DOHH2 (cell line): Measurements from ENCODE around the gene HYAL1.
"Not testable (repeated sequence)": the region's sequence is repeated elsewhere in the genome, so short reads cannot be mapped to it uniquely, and the experiment has no call there.

Source experiments
- H3F3A ChIP-seq: fragments of 200-600 bp; sonication (generic), shearing (Covaris generic); 2 replicates; pipeline ENCODE4 v1.6.0; 2016; ENCODE audit warnings: antibody characterized with exemption, mild to moderate bottlenecking; ENCODE audit not compliant: control insufficient read depth, insufficient read depth
- H3K27ac ChIP-seq: fragments of 200-600 bp; sonication (generic); 2 replicates; pipeline ENCODE4 v1.5.1; 2014; ENCODE audit warnings: low read depth, mild to moderate bottlenecking, low read length, moderate library complexity
- H3K27me3 ChIP-seq: fragments of 200-600 bp; sonication (generic); 2 replicates; pipeline ENCODE4 v1.6.1; 2014; ENCODE audit warnings: mild to moderate bottlenecking, low read length, mixed read lengths; ENCODE audit not compliant: control insufficient read depth
- H3K36me3 ChIP-seq: fragments of 200-600 bp; sonication (generic); 2 replicates; pipeline ENCODE4 v1.6.1; 2014; ENCODE audit warnings: mild to moderate bottlenecking, low read length, moderate library complexity, mixed read lengths; ENCODE audit not compliant: control insufficient read depth
- H3K4me1 ChIP-seq: fragments of 200-600 bp; sonication (generic); 2 replicates; pipeline ENCODE4 v1.6.1; 2014; ENCODE audit warnings: mild to moderate bottlenecking, low read length, mixed read lengths; ENCODE audit not compliant: control insufficient read depth
- H3K4me2 ChIP-seq: fragments of 200-600 bp; sonication (generic); 2 replicates; pipeline ENCODE4 v1.6.0; 2014; ENCODE audit warnings: mild to moderate bottlenecking, low read length, moderate library complexity
- H3K4me3 ChIP-seq: fragments of 200-600 bp; sonication (generic); 2 replicates; pipeline ENCODE4 v1.5.1; 2014; ENCODE audit warnings: mild to moderate bottlenecking, low read length, mixed read lengths
- H3K79me2 ChIP-seq: fragments of 200-600 bp; sonication (generic); 2 replicates; pipeline ENCODE4 v1.6.1; 2014; ENCODE audit warnings: mild to moderate bottlenecking, low read length, mixed read lengths; ENCODE audit not compliant: control insufficient read depth
- H3K9me2 ChIP-seq: fragments of 200-600 bp; sonication (generic); replicated peaks from 2 replicates; pipeline ENCODE4 v1.6.1; 2014; ENCODE audit warnings: mild to moderate bottlenecking, low read length, mixed read lengths; ENCODE audit not compliant: control insufficient read depth
- H3K9me3 ChIP-seq: fragments of 200-600 bp; sonication (generic); 2 replicates; pipeline ENCODE4 v1.6.1; 2014; ENCODE audit warnings: antibody characterized with exemption, low read length, mixed read lengths; ENCODE audit not compliant: control insufficient read depth, insufficient read depth
- H4K20me1 ChIP-seq: fragments of 200-600 bp; sonication (generic); 2 replicates; pipeline ENCODE4 v1.6.0; 2014; ENCODE audit warnings: low read depth, mild to moderate bottlenecking, antibody characterized with exemption, low read length, moderate library complexity; ENCODE audit not compliant: control insufficient read depth, insufficient read depth
- CTCF ChIP-seq: fragments of 200-600 bp; sonication (generic); IDR thresholded peaks from one replicate; pipeline ENCODE4 v1.5.1; 2014; ENCODE audit warnings: antibody characterized with exemption, mild to moderate bottlenecking, low read depth, low read length; ENCODE audit not compliant: poor library complexity, severe bottlenecking
- EZH2phosphoT487 ChIP-seq: fragments of 200-600 bp; sonication (generic); IDR thresholded peaks from 2 replicates; pipeline ENCODE4 v1.6.1; 2017; ENCODE audit warnings: borderline replicate concordance, mild to moderate bottlenecking, antibody characterized with exemption, low read length, moderate library complexity, mixed read lengths

HYAL1 gene

GRCh38 chr3:50314816-50315215 is 11.4 kb upstream of the HYAL1 start:
- Histone ChIP-seq H4K20me1 (no peaks in the 10 kb centered on the region), H3K36me3 (peaks cover 10% of the 10 kb centered on the region), H3K9me2 (no peaks in the 10 kb centered on the region), H3K4me3 (no peak overlapping the region), H3K27me3 (no peaks in the 10 kb centered on the region), H3K79me2 (no peaks in the 10 kb centered on the region), H3K4me2 (no peak overlapping the region), H3K27ac (no peak overlapping the region), H3K9me3 (no peaks in the 10 kb centered on the region), H3F3A (no peaks in the 10 kb centered on the region; the same call in 1 of the 2 replicates), H3K4me1 (peaks cover 6% of the 10 kb centered on the region; the same call in 1 of the 2 replicates)
- TF ChIP-seq EZH2phosphoT487 (no peak), CTCF (no peak)

GRCh38 chr3:50314342-50314741 is 11.0 kb upstream of the HYAL1 start:
- peaks cover 6% of the 10 kb centered on the region; the same call in 1 of the 2 replicates for H3K4me1 ChIP-seq
- no peaks in the 10 kb centered on the region for H3K9me2 ChIP-seq
- H3K79me2 ChIP-seq, result no peaks in the 10 kb centered on the region
- no peaks in the 10 kb centered on the region for H4K20me1 ChIP-seq
- H3F3A ChIP-seq, result no peaks in the 10 kb centered on the region; the same call in 1 of the 2 replicates
- H3K27ac ChIP-seq, result no peak overlapping the region
- H3K27me3 ChIP-seq, result no peaks in the 10 kb centered on the region
- H3K4me3 ChIP-seq, result no peak overlapping the region
- peaks cover 8% of the 10 kb centered on the region for H3K36me3 ChIP-seq
- H3K4me2 ChIP-seq, result no peak overlapping the region
- no peaks in the 10 kb centered on the region for H3K9me3 ChIP-seq
- TF ChIP-seq CTCF (no peak), EZH2phosphoT487 (no peak)

GRCh38 chr3:50312041-50312440 is 8.7 kb upstream of the HYAL1 start:
- H3K4me3 ChIP-seq, H3F3A ChIP-seq, H3K27ac ChIP-seq, H3K9me3 ChIP-seq, H3K27me3 ChIP-seq, H4K20me1 ChIP-seq, H3K4me2 ChIP-seq, H3K9me2 ChIP-seq, H3K4me1 ChIP-seq, H3K36me3 ChIP-seq, H3K79me2 ChIP-seq: not testable (repeated sequence)

GRCh38 chr3:50304601-50305000 is 1.2 kb upstream of the HYAL1 start:
- Histone ChIP-seq H3K27me3 (no peaks in the 10 kb centered on the region), H3K4me3 (no peak overlapping the region), H3K4me2 (peak overlapping the region; percentile 8), H3K9me2 (no peaks in the 10 kb centered on the region), H3F3A (peaks cover 7% of the 10 kb centered on the region), H3K27ac (peak overlapping the region; percentile 2; the same call in 1 of the 2 replicates), H3K9me3 (no peaks in the 10 kb centered on the region), H3K4me1 (peaks cover 17% of the 10 kb centered on the region), H3K79me2 (no peaks in the 10 kb centered on the region), H3K36me3 (no peaks in the 10 kb centered on the region), H4K20me1 (no peaks in the 10 kb centered on the region)
- TF ChIP-seq EZH2phosphoT487, result no peak
- TF ChIP-seq CTCF, result no peak
